MM.1S (cell line): ENCODE results near the gene EPB41L4B.

Experiments used
- CTCF ChIP-seq: fragments of 300-600 bp; sonication (generic); IDR thresholded peaks from 2 replicates; pipeline ENCODE4 v1.5.1; 2016; ENCODE audit warnings: antibody characterized with exemption, low read length, mixed read lengths
- EZH2 ChIP-seq: fragments of 300-600 bp; sonication (generic); optimal IDR thresholded peaks from 2 replicates; pipeline ENCODE3; 2017; ENCODE audit warnings: low read depth, mild to moderate bottlenecking, antibody characterized with exemption, low read length, mixed read lengths

- TF ChIP-seq CTCF (no peak), EZH2 (no peak)
Measured at GRCh38 chr9:109351032-109351431, 30.2 kb upstream of the EPB41L4B start.
